Medulla oblongata (tissue), 1 donor: Measurements from ENCODE around the gene CADM2.
A peak's percentile ranks its signal among the peaks of the same experiment; 100 is the strongest.

Experiments used
- DNase-seq: peaks from one replicate; pipeline ENCODE4 v3.0.0-alpha.2; 2015; ENCODE audit errors: extremely low spot score

Gene CADM2

DNA sequence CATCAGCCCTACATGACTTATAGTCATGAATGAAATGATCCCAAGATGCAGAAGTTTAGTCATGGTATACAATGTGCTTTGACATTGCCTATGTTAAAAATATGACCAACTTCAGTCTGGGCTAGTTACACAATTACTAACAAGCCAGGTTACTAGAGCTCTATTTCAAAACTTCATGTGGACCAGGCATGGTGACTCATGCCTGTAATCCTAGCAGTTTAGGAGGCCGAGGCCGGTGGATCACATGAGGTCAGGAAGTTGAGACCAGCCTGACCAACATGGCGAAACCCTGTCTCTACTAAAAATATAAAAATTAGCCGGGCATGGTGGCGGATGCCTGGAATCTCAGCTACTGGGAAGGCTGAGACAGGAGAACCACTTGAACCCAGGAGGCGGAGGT, 613.0 kb downstream of the CADM2 start:
- DNase-seq: no peak

DNA sequence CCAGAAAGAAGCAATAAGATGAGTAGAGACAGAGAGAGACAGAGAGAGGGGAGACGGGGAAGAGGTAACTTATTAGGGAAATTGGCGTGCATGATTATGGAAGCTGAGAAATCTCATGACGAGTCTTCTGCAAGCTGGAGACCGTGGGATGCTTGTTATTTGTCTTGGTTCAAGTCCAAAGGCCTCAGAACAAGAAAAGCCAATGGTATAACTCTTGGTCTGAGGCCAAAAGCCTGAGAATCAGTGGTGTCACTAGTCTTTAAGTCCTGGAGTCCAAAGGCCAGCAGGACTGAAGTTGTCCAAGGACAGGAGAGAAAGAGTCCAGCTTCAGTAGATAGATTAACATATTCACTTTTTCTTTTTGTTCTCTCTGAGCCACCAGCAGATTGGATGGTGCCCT, 613.6 kb downstream of the CADM2 start:
- DNase-seq: no peak

DNA sequence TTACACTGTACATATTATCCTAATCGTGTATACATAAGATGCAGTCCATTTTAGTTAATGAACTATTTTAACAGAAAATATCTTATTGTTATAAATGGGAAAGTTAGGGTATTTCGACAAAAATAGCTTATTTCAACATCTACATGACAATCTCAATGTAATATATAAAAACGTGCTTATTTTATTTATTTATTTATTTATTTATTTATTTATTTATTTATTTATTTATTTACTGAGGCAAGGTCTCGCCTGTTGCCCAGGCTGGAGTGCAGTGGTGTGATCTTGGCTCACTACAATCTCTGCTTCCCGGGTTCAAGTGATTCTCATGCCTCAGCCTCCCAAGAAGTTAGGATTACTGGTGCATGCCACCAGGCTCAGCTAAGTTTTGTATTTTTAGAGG, 614.2 kb downstream of the CADM2 start:
- no peak for DNase-seq

DNA sequence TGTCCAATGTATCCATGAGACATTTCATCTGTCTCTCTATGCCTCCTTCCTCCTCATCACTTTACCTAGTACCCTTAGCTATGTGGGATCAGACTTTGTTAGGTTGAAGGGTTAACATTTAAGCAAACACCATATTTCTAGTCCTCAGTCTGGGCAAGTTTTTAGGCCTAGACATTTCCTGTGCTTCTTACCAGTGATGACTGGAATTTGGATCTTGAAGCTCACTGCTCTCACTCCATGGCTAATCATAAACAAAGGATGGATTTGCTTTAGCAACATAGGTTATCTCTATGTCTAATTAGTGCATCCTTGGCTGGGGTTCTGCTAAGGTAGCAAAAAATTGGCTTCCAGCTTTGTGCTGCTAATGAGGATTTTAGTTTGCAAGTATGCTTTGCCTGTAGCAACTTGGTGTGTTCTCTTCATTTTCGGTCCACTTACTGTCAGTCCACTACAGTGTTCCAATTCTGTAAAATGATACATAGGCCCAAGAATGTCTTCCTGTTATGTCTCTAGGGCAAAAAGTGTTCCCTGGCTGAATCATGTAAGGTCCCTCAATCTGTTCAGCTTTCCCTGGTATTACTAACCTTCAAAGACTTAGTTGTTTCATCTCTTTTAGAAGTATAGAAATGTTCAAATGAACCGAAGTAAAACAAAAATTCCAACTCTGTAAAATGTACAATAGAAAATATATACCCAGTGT, 615.4 kb downstream of the CADM2 start:
- DNase-seq: no peak

DNA sequence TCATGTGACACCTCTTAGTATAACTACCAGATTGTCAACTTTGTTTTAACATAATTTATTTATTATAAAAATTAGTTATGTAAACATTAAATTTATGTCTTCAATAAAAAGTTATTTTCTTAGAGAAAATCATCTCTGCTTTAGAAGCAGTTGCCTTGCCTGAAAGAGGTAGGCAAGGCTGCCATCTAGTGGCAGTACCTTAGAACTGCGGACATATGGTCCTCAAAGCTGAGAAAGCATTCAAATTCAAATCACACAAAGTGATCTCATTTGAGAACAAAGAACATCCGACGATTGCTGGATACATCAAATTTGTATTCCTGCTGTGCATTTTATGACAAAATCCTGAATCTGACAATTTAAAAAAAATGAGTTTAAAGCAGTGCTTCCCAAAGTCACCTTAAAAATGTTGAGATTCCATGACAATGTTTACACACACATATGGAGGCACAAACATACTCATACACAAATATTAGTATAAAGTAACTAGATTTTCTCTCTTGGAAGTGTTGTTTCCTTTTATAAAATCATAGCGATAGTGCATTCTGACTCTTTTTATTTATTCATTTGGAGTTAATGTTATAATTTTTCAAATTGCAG, 617.4 kb downstream of the CADM2 start:
- DNase-seq: peak; percentile 94

DNA sequence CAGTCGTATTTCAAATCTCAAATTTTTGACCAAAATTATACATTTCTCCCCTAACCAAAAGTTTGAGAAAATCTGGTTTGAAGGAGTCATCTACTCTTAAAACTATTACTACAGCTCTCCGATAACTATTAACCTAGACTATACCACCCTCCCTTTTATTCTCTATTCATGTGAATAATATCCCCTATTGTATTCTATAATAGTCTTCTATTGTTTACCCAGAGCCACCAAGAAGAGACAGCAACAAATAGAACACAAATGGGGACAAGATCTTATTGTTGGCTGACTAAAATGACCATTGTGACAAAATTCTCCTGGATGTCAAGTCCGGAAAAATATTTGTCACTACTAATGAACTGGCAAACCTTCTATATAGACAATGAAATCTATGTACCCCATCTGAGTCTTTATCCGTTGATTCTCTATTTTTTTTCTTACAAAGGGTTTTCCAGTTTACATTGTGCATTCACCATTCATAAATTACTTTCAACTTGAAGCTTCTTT, 618.0 kb downstream of the CADM2 start:
- peak; percentile 94 for DNase-seq

DNA sequence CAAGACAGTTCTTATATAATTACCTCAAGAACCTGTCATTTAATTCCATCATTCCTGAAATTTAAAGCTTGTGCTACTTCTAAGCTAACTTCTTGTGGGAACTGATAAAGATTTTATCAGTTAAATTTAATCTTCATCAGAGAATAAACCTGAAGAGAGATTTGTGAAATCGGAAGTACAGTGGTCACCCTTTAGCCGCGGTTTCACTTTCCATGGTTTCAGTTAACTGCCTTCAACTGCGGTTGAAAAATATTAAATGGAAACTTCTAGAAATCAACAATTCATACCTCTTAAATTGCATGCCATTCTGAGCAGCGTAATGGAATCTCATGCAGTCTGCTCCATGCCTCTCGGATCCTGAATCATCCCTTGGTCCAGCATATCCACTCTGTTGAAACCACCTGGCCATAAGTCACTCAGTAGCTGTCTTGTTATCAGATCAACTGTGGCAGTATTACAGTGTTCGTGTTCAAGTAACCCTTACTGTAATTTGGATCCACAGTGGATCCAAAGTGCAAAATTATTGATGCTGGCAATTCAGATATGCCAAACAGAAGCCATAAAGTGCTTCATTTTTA, 626.1 kb downstream of the CADM2 start:
- no peak for DNase-seq

DNA sequence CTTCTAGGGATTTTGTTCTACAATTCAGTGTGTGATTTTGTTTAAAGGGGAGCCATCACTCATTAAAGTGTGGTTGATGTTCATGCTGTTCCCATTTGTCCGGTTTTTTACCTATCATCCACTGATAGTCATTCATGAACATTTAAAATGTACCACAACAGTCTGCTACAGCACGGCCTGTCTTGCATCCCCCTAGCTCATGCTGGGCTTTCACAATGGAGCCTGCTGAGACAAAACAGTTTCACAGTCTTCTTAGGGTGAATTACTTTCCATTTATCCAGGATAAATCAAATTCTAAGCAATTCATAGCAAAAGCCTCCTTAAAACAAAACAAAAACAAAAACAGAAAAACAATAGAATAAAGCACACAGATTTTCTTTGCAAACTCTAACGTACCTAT, 627.2 kb downstream of the CADM2 start:
- no peak for DNase-seq

DNA sequence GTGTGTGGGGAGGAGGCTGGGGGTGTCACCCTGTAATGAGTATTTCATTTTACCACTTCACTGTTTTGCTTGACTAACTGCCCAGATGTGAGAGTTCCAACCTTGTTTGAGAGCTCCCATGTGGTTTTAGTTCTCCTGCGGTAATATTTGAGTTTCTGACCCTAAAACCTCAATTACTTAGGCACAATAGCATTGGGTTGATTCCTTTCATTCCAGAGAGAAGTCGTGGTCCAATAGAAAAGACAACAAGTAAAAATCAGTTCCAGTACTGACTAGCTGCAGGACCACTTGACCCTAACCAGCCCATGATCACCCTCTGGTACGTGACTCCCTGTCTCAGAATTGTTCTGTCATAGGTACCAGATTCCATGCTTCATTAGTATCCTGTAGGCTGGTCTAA, 630.4 kb downstream of the CADM2 start:
- DNase-seq: no peak

DNA sequence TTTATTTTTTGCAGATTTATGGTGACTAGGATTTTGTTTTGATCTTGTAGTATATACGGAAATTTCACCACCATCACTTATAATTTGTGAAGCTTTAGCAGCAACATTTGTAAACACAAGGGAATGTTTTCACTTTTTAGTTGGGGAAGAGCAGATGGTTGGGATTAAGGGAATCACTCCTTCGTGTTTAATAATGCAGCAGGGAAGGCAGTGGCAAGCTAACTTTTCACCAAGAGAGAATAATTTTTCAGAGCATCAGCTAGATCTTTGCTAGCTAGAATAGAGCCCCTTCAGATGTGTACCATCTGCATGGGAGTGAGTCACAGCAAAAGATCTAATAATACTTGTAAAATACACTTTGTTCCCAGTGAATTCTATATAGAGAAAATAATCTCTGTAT, 632.7 kb downstream of the CADM2 start:
- DNase-seq: no peak

DNA sequence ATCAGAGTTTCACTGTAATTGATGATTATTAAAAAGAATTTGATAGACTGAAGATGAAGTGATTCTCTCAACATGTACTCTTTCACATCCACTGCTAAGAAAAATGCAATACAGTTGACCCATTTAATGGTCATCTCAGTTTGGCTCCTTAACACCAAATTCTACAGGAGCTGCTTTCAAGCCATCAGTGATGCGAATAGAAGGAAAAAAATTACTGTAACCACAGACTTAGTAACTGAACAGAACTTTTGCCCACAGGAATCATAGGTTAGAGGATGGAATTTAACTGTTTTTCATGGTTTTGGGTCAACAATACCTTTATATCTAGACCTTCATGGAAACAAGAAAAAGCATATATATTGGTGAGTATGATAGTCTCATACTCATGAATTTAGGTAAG, 633.5 kb downstream of the CADM2 start:
- no peak for DNase-seq

DNA sequence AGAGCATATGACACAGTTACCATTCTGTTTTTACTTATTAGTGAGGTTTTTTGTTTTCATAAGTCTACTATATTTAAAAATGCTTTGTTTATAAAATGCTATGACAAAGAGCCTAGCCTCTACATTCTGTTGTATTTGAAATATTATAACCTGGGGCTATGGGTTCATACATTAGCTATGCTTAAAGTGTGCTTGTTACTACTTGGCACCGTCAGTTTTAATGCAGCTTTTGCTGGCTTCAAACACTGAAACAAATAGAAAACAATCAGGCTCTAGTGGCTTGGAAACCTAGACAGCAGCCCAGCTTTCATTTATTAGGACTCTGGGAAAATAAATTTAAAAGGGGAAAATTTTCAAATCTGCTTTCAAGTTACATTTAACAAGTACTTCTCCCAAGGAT, 635.9 kb downstream of the CADM2 start:
- peak; percentile 15 for DNase-seq

DNA sequence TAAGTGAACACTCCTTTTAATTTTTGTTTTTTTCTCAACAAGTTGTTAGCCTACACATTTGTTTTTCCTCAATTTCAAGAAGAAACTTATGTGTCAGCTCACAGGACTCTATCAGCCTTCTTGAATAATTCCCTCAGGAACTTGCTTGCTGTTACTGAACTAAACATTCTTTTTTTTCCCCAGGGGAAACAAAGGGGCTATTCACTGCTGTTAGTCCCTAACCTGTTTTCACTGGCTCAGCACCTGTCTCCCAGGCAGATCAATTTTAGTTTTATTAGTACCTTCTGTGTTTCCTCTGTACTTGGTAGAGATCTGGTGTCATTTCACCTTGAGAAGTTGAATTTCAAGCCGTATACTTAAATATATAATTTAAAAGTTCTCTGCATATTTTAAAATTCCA, 644.6 kb downstream of the CADM2 start:
- DNase-seq: no peak

DNA sequence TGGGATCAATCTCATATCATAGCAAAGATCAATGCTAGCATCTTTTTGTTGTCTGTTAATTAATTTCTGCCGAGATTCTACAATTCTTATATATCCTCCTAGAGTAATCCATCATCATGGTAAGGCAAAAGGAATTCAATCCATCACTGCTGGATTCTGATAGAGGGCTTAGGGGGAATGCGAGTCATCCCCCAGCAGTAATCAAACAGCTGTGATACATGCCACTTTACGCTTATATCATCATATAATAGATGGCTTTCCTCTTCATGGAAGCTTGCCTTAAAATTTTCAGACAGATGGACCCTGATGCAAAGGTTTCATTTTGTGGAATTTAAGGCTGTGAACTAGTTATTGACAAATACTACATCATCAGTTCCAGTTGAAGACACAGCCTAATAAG, 645.9 kb downstream of the CADM2 start:
- no peak for DNase-seq

DNA sequence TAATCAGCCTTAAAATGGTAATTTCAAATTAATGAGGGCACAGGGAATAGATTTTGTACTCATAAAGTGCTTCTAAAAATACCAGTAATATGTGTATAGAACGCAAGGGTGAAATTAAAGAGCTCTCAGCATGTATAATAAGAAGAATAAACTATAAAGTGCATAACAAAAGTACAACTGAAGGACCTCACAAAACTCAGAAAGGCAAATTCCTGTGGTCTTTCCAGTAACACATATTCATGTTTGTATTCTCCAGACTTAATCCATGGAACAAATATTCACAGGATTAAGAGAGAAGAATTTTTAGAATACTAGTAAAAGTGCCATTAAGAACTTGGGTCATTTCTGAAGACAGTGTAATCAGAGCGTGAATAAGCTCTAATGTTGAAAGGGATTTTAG, 646.3 kb downstream of the CADM2 start:
- DNase-seq: no peak

DNA sequence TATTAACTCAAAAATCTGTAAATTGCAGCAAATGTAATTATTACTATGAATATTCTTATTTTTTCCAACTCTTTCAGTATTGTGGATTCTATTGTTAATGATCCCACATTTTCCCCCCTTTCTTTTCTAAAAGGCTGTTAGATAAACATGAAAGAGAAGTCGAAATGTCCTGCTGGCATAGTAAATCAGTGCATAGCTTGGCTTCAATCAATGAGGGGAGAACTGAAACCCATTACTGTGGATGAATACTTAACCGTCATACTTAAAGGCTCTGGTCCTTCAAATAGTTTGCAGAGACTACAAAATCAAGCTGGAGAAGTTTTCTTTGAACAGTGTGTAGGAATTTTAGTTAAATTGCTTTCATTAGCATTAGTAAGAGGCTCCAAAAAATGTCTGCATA, 667.9 kb downstream of the CADM2 start:
- DNase-seq: no peak

DNA sequence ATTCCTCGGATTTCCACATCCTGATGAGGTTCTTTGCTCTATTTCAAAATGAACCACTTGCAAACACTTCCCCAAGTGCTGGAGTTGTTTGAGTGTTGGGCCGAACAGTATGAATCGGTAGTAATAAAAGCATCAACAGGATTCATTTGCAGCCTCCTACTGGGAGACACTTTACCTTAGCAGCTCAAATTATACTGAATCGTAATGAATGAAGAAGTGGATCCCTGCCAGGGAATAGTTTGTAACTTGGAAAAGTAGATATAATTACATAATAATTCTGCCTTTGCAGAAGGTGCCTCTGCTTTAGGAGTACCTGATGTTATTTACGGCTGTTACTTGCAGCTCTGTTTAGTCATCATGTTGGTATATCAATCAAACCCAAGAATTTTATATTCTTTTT, 669.1 kb downstream of the CADM2 start:
- DNase-seq: no peak

DNA sequence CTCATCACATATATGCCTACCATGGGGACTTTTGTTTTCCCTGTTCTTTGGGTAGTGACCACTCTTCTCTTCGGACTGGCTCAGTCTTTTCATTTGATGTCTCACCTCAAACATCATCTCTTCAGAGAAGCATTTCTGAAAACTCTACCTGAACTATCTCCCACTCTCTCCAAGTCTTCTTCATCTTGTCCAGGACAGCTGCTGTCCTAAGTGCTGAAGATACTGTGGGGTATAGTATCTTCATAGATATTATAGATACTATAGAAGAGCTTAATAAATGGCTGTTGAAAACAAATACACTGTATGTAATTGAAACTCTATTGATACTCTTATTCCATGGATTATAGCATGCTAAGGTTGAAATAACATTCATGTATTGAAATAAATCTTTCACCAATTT, 672.3 kb downstream of the CADM2 start:
- no peak for DNase-seq

DNA sequence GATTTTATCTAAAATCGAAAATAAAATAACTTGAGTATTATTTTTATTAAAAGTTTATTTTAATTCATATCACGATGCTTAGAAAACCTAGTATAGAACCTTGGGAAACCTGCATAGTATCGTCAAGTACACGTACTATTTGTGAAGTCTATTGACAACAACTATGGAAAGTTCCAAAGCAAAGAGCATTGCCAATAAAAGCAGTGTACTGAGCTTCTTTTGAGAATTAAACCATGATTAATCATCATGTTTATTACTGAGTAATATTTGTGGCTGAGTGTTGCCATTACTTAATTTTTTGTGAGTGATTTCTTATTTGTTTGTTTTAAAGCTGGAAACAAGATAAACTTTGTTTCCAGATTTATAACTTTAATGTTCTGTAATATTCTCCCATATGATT, 674.1 kb downstream of the CADM2 start:
- no peak for DNase-seq

DNA sequence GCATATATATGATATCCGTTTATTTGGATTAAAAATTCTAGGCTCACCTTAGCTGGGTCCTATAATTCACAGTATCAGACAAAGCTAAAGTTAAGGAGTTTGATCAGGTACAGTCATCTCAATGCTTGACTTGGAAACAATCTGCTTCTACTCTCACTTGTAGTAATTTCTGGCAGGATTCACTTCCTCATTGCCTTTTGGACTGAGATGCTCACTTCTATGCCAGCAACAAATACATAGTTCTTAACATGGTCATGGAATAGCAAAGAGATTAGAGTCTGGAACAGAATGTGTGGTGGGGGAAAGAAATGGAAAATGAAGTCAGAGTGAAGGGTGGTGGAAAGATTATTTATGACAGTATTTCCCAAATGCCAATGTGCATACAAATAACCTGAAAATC, 693.6 kb downstream of the CADM2 start:
- DNase-seq: no peak

DNA sequence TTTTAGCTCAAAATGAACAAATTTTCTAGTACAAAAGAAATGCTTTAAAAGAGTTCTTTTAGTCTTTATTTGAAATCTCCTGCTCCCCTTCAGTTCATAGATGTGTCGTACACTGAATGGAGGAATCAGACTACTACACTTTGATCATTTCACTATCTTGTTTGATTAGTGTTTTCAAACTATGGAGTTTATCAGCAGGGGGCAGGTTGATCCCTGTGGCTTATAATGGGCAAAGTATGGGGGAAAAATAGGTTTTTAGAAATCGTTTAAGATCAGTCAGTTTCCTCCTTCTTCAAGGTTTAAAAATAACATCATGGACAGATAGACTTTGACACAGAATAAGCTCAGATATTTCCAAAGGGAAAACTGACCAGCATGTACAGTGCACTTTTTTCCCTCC, 701.7 kb downstream of the CADM2 start:
- no peak for DNase-seq

DNA sequence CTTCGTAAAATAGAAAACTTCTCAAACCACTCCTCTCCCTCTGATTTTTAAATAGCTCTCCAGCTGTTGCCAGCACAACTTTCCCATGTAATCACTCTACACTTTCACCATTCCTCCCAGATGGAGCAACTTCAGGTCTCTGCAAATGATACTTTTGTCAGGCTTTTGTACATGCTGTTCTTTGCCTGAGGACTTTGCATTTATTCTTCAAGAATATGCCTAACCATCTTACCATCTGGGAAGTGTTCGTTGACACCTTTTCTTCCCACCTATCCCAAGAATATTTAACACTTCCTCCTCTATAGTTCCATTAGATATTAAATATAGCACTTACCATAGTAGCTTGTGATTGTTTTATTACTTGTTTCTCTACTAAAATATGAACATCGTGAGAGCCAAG, 703.7 kb downstream of the CADM2 start:
- no peak for DNase-seq

DNA sequence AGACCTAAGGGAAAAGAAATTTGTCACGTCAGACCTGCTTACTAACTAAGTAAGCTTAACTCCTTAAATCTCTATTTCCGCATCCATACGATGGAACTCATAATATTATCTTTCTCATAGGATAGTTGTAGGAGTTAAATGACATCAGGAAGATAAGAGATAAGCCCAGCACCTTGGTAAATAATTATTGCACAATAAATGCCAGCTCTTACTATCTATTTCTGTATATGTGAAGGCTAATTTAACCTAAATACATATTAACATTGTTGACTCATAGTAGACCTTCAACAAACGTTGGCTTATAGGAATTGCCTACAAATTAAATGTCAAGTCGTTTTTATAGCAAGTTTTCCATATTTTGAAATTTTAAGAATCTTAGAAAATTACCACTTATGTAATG, 709.0 kb downstream of the CADM2 start:
- DNase-seq: no peak
